HepG2 (cell line): ENCODE data around the gene TTLL1.

ENCODE experiments used
- HMG20A ChIP-seq: IDR thresholded peaks from 2 replicates; pipeline ENCODE4 v1.6.1; 2016; ENCODE audit warnings: borderline replicate concordance
- PRDM4 ChIP-seq: sonication (generic); formaldehyde crosslinking; IDR thresholded peaks from 2 replicates; pipeline ENCODE4 v1.9.0; 2021; ENCODE audit warnings: missing genetic modification reagents, borderline replicate concordance
- ZNF496 ChIP-seq: sonication (generic); formaldehyde crosslinking; IDR thresholded peaks from 2 replicates; pipeline ENCODE4 v1.8.1; 2023; ENCODE audit warnings: mild to moderate bottlenecking, moderate library complexity, missing genetic modification reagents; ENCODE audit not compliant: insufficient replicate concordance
- ZSCAN5A ChIP-seq: sonication (generic); formaldehyde crosslinking; IDR thresholded peaks from 2 replicates; pipeline ENCODE4 v1.8.0; 2022; ENCODE audit warnings: mild to moderate bottlenecking, missing genetic modification reagents, borderline replicate concordance

- no peak for TF ChIP-seq HMG20A (CRISPR knock-in tag)
- no peak for TF ChIP-seq ZNF496 (CRISPR knock-in tag)
- no peak for TF ChIP-seq ZSCAN5A
- no peak for TF ChIP-seq PRDM4 (CRISPR knock-in tag)
Measured at GRCh38 chr22:43094551-43094950, 5.4 kb upstream of the TTLL1 start.
